Measurements from ENCODE around the gene TOLLIP.

The TOLLIP gene

GRCh38 chr11:1227551-1228100 is 81.8 kb downstream of the TOLLIP start:
- H3K9ac ChIP-seq, result no peak overlapping the region
- peaks cover 0 to 43% (median 0%) of the 10 kb centered on the region in 11 experiments; a peak in 7 of 22 replicates for H4K20me1 ChIP-seq
- no peak overlapping the region for H3K4me2 ChIP-seq
- no peaks in the 10 kb centered on the region for H3K36me3 ChIP-seq
- peaks cover 0 to 28% (median 16%) of the 10 kb centered on the region in 11 experiments; a peak in 13 of 22 replicates for H3K27me3 ChIP-seq
- no peak for TF ChIP-seq Cebpa-rat (IDR thresholded peaks at IDR 0.05)
- H3K27ac ChIP-seq, result no peak overlapping the region
- no peak overlapping the region for H3K4me3 ChIP-seq
- peaks cover 0 to 19% (median 8%) of the 10 kb centered on the region in 10 experiments; a peak in 8 of 20 replicates for H3K4me1 ChIP-seq
- no peaks in the 10 kb centered on the region for H3K9me3 ChIP-seq (replicated peaks in 1 of 11)

DNA sequence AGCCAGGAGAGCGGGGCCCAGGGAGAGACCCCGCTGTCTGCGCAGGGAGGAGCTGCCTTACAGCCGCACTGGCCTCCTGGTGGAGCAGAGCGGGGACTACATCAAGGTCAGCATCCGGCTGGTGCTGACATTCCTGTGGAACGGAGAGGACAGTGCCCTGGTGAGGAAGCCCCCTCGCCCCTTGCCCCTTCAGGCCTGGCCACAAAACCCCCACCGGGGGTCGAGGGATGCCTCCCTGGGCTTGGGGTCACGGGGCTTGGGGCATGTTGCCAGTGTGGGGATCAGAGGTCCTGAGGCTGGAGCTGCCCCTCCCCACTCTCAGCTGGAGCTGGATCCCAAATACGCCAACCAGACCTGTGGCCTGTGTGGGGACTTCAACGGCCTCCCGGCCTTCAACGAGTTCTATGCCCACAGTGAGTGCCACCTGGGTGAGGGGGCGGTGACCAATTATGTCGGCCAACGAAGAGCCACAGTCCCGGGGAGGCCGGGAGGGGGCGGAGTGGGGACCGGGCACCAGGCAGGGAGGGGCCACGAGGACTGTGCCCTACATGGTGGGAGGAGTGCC is 82.4 kb downstream of the TOLLIP start:
- Histone ChIP-seq H4K20me1 (peaks cover 0 to 40% (median 0%) of the 10 kb centered on the region in 11 experiments; a peak in 7 of 22 replicates), H3K27ac (no peak overlapping the region)
- no peak for TF ChIP-seq Cebpa-rat (IDR thresholded peaks at IDR 0.05)

DNA sequence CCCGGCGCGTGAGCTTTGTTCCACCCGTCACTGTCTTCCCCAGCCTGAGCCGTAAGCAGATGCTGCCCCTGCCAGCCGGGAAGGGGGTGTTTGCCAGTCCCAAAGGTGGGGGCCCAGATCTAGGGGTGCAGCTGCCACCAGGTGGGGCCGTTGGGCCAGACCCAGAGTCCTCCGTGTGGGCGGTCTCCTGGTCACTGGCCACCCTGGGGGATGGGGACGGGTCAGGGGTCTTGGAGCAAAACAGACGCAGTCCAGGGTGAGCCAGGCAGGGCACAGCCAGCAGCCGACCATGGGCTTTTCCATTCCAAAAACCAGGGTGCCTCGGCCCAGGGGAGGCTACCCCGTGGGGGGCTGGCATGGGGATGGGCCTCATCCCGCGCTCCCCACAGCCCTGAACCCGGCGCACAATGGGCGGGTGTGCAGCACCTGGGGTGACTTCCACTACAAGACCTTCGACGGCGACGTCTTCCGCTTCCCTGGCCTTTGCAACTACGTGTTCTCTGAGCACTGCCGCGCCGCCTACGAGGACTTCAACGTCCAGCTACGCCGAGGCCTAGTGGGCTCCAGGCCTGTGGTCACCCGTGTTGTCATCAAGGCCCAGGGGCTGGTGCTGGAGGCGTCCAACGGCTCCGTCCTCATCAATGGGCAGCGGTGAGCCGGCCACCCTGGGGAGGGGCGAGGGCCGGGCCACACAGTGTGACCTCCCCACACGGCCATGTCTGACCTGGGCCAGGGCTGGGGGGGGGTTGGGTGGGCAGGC is 83.0 kb downstream of the TOLLIP start:
- no peak overlapping the region for H3K27ac ChIP-seq
- no peak overlapping the region for H3K4me2 ChIP-seq
- no peak overlapping the region for H3K4me3 ChIP-seq
- no peaks in the 10 kb centered on the region for H3K9me3 ChIP-seq (replicated peaks in 1 of 11)
- H4K20me1 ChIP-seq, result peaks cover 0 to 33% (median 0%) of the 10 kb centered on the region in 11 experiments; a peak in 7 of 22 replicates
- peaks cover 0 to 13% (median 7%) of the 10 kb centered on the region in 10 experiments; a peak in 9 of 20 replicates for H3K4me1 ChIP-seq
- H3K36me3 ChIP-seq, result no peaks in the 10 kb centered on the region
- peaks cover 3 to 40% (median 28%) of the 10 kb centered on the region in 11 experiments; a peak in 16 of 22 replicates for H3K27me3 ChIP-seq
- no peak overlapping the region for H3K9ac ChIP-seq
- no peak for TF ChIP-seq Cebpa-rat (IDR thresholded peaks at IDR 0.05)

More for the DNA sequence above, 82.4 kb downstream of the TOLLIP start:
- H3K27me3 ChIP-seq, result peaks cover 0 to 33% (median 21%) of the 10 kb centered on the region in 11 experiments; a peak in 14 of 22 replicates
- H3K4me2 ChIP-seq, result no peak overlapping the region
- no peaks in the 10 kb centered on the region for H3K9me3 ChIP-seq (replicated peaks in 1 of 11)
- H3K36me3 ChIP-seq, result no peaks in the 10 kb centered on the region
- no peak overlapping the region for H3K9ac ChIP-seq
- H3K4me3 ChIP-seq, result no peak overlapping the region
- H3K4me1 ChIP-seq, result peaks cover 0 to 19% (median 8%) of the 10 kb centered on the region in 10 experiments; a peak in 8 of 20 replicates

- Histone ChIP-seq H3K4me1 (peaks cover 0 to 5% (median 0%) of the 10 kb centered on the region in 10 experiments; a peak in 6 of 20 replicates), H3K9me3 (replicated peaks in 1 of 11) (no peaks in the 10 kb centered on the region), H3K27me3 (peaks cover 3 to 46% (median 34%) of the 10 kb centered on the region in 11 experiments; a peak in 16 of 22 replicates), H3K9ac (no peak overlapping the region), H3K27ac (no peak overlapping the region), H4K20me1 (peaks cover 0 to 26% (median 0%) of the 10 kb centered on the region in 11 experiments; a peak in 4 of 22 replicates), H3K4me2 (no peak overlapping the region), H3K4me3 (no peak overlapping the region), H3K36me3 (no peaks in the 10 kb centered on the region)
- TF ChIP-seq Cebpa-rat (IDR thresholded peaks at IDR 0.05), result no peak
Observed at GRCh38 chr11:1225386-1226225, 83.8 kb downstream of the TOLLIP start.

- no peak for TF ChIP-seq Cebpa-rat (IDR thresholded peaks at IDR 0.05)
- Histone ChIP-seq H3K4me1 (peaks cover 0 to 9% (median 0%) of the 10 kb centered on the region in 10 experiments; a peak in 6 of 20 replicates), H3K9ac (no peak overlapping the region), H4K20me1 (peaks cover 0 to 20% (median 0%) of the 10 kb centered on the region in 11 experiments; a peak in 4 of 22 replicates), H3K4me3 (no peak overlapping the region), H3K4me2 (no peak overlapping the region), H3K9me3 (replicated peaks in 1 of 11) (no peaks in the 10 kb centered on the region), H3K36me3 (no peaks in the 10 kb centered on the region), H3K27me3 (peaks cover 3 to 54% (median 34%) of the 10 kb centered on the region in 11 experiments; a peak in 16 of 22 replicates), H3K27ac (no peak overlapping the region)
Observed at GRCh38 chr11:1224491-1225385, 84.7 kb downstream of the TOLLIP start.
